HepG2 (cell line): ENCODE data around the gene ZC3H18. TPM values are rescaled to one million over a fixed set of nuclear protein-coding genes. Genes with fewer than 3 reads are reported as not detected.

Experiments used
- DPF2 ChIP-seq: sonication (generic); formaldehyde crosslinking; IDR thresholded peaks from 2 replicates; pipeline ENCODE4 v1.4.0; 2020; ENCODE audit warnings: mild to moderate bottlenecking, low read depth, missing genetic modification reagents, borderline replicate concordance
- FOXP1 ChIP-seq, 2 experiments: fragments of 450-650 bp in 1 of 2; IDR thresholded peaks; 2 replicates each; pipeline ENCODE4 v1.6.1; 2017 to 2018; ENCODE audit warnings: antibody characterized with exemption in 1 of 2
- MAFF ChIP-seq: IDR thresholded peaks from 2 replicates; pipeline ENCODE4 v1.6.1; 2011; ENCODE audit warnings: low read depth, low read length, improper control_type of control experiment
- RELA ChIP-seq: sonication (generic); formaldehyde crosslinking; IDR thresholded peaks from 2 replicates; pipeline ENCODE4 v1.4.0; 2020; ENCODE audit warnings: missing genetic modification reagents
- RORA ChIP-seq: sonication (generic); formaldehyde crosslinking; IDR thresholded peaks from 2 replicates; pipeline ENCODE4 v1.5.0; 2020; ENCODE audit warnings: mild to moderate bottlenecking, missing genetic modification reagents, moderate library complexity
- SIX4 ChIP-seq: sonication (generic); formaldehyde crosslinking; IDR thresholded peaks from 2 replicates; pipeline ENCODE4 v1.4.0; 2020; ENCODE audit warnings: missing genetic modification reagents
- ZBTB7A ChIP-seq: sonication (generic); formaldehyde crosslinking; IDR thresholded peaks from 2 replicates; pipeline ENCODE4 v1.8.0; 2022; ENCODE audit warnings: mild to moderate bottlenecking, missing genetic modification reagents
- ZKSCAN1 ChIP-seq: fragments of 150-350 bp; IDR thresholded peaks from 2 replicates; pipeline ENCODE4 v1.6.1; 2014; ENCODE audit warnings: low read length
- ZNF326 ChIP-seq: sonication (generic); formaldehyde crosslinking; IDR thresholded peaks from 2 replicates; pipeline ENCODE4 v1.4.0; 2020; ENCODE audit warnings: missing genetic modification reagents, borderline replicate concordance
- ZNF441 ChIP-seq: sonication (generic); formaldehyde crosslinking; IDR thresholded peaks from 2 replicates; pipeline ENCODE4 v1.7.0; 2021; ENCODE audit warnings: missing genetic modification reagents, borderline replicate concordance
- ZNF451 ChIP-seq: sonication (generic); formaldehyde crosslinking; IDR thresholded peaks from 2 replicates; pipeline ENCODE4 v1.5.0; 2020; ENCODE audit warnings: mild to moderate bottlenecking, missing genetic modification reagents
- ZNF501 ChIP-seq: sonication (generic); formaldehyde crosslinking; IDR thresholded peaks from 2 replicates; pipeline ENCODE4 v1.5.1; 2020; ENCODE audit warnings: mild to moderate bottlenecking, moderate library complexity, missing genetic modification reagents
- ZNF556 ChIP-seq: sonication (generic); formaldehyde crosslinking; IDR thresholded peaks from 2 replicates; pipeline ENCODE4 v1.4.0; 2020; ENCODE audit warnings: mild to moderate bottlenecking, missing genetic modification reagents, borderline replicate concordance
- ZSCAN20 ChIP-seq: sonication (generic); formaldehyde crosslinking; IDR thresholded peaks from 2 replicates; pipeline ENCODE4 v1.4.0; 2020; ENCODE audit warnings: missing genetic modification reagents, mild to moderate bottlenecking, borderline replicate concordance
- polyA plus RNA-seq, 8 experiments: library from polyadenylated mRNA; depleted of rRNA in 3 of 8; stranded (reverse) in 7 of 8; unstranded in 1 of 8; fragments of >200 nt; fragmentation: Illumina TruSeq in 4 of 8; extraction: Trizol in 4 of 8; gene quantifications; 2 replicates each; pipeline versions ENCODE4 v1.2.1 to v1.2.3, GENCODE V29; 2011 to 2016; ENCODE audit warnings: low read depth in 4 of 8, missing spikeins in 1 of 8, mixed read lengths in 1 of 8; ENCODE audit not compliant: insufficient read depth in 1 of 8
- total RNA-seq, 5 experiments: library from RNA; depleted of rRNA; stranded (reverse); fragments of >200 nt; fragmentation: Illumina TruSeq; extraction: Trizol; gene quantifications; 2 replicates each; pipeline ENCODE4 v1.2.3, GENCODE V29; 2016; ENCODE audit warnings: low read depth in 1 of 5
- TF ChIP-seq, protein P1 (sequence below): sonication (generic); formaldehyde crosslinking; IDR thresholded peaks from 2 replicates; pipeline ENCODE4 v1.5.0; 2020; ENCODE audit warnings: mild to moderate bottlenecking, missing genetic modification reagents, borderline replicate concordance
- TF ChIP-seq, protein P2 (sequence below): sonication (generic); formaldehyde crosslinking; IDR thresholded peaks from 2 replicates; pipeline ENCODE4 v1.4.0; 2020; ENCODE audit warnings: missing genetic modification reagents
- TF ChIP-seq, protein P3 (sequence below): IDR thresholded peaks from 2 replicates; pipeline ENCODE4 v1.6.1; 2018; ENCODE audit warnings: missing genetic modification reagents
- TF ChIP-seq, protein P4 (sequence below): sonication (generic); formaldehyde crosslinking; IDR thresholded peaks from 2 replicates; pipeline ENCODE4 v1.5.1; 2020; ENCODE audit warnings: mild to moderate bottlenecking, missing genetic modification reagents, moderate library complexity

Gene ZC3H18
- total and polyA plus RNA-seq, 2 of the 13 experiments (the other 11 are each of a cell fraction or from before 2014, with no cell fraction given) = 11.2 to 27.4 TPM

DNA sequence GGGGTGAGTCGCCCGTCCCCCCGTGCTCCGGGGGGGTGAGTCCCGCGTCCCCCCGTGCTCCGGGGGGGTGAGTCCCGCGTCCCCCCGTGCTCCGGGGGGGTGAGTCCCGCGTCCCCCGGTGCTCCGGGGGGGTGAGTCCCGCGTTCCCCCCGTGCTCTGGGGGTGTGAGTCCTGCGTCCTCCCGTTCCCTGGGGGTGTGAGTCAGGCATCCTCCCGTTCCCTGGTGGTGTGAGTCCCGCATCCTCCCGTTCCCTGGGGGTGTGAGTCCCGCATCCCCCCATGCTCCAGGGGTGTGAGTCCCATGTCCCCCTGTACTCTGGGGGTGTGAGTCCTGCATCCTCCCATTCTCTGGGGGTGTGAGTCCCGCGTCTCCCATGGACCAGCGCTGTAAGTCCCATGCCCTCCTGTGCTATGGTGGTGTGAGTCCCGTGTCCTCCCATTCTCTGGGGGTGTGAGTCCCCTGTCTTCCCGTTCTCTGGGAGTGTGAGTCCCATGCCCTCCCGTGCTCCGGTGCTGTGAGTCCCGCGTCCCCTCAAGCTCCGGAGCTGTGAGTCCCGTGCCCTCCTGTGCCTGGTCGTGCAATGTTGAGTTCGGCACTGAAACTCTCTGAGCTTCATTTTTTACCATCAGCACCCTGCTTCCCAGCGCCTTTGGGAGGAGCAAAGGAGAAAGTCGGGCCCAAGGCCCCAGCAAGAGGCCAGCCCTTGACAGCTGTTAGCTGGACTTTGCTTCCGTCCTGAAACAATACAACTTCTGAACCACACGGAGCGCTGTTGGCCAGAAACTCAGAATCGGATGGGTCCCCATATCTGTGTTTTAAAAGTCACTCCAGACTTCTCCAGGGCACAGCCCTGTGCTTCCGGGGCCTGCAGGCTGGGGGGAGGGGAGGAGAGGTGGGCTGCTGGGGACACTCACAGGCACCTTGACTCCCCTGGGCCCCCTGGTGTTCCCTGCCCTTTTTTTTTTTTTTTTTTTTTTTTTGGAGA, 11.5 kb upstream of the ZC3H18 start (continued):
- TF ChIP-seq, protein P1, sequence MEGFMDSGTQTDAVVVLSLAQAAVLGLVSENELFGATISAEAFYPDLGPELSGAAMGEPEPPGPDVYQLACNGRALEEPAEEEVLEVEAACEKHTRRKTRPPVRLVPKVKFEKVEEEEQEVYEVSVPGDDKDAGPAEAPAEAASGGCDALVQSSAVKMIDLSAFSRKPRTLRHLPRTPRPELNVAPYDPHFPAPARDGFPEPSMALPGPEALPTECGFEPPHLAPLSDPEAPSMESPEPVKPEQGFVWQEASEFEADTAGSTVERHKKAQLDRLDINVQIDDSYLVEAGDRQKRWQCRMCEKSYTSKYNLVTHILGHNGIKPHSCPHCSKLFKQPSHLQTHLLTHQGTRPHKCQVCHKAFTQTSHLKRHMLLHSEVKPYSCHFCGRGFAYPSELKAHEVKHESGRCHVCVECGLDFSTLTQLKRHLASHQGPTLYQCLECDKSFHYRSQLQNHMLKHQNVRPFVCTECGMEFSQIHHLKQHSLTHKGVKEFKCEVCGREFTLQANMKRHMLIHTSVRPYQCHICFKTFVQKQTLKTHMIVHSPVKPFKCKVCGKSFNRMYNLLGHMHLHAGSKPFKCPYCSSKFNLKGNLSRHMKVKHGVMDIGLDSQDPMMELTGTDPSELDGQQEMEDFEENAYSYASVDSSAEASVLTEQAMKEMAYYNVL (CRISPR knock-in tag) = 0 out of 2 replicates have a peak, but pooled peaks have one; percentile 2
- peak; percentile 58; the same call in 1 of the 2 replicates for TF ChIP-seq ZNF556 (CRISPR knock-in tag)
- TF ChIP-seq DPF2 = peak; percentile 41; the same call in 1 of the 2 replicates
- TF ChIP-seq ZSCAN20 (CRISPR knock-in tag) = no peak
- 0 out of 2 replicates have a peak, but pooled peaks have one; percentile 23 for TF ChIP-seq ZNF501 (CRISPR knock-in tag)
- TF ChIP-seq ZNF451 (CRISPR knock-in tag) = 0 out of 2 replicates have a peak, but pooled peaks have one; percentile 57
- TF ChIP-seq SIX4 (CRISPR knock-in tag) = no peak
- no peak for TF ChIP-seq RELA (CRISPR knock-in tag)
- TF ChIP-seq, protein P2, sequence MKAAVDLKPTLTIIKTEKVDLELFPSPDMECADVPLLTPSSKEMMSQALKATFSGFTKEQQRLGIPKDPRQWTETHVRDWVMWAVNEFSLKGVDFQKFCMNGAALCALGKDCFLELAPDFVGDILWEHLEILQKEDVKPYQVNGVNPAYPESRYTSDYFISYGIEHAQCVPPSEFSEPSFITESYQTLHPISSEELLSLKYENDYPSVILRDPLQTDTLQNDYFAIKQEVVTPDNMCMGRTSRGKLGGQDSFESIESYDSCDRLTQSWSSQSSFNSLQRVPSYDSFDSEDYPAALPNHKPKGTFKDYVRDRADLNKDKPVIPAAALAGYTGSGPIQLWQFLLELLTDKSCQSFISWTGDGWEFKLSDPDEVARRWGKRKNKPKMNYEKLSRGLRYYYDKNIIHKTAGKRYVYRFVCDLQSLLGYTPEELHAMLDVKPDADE (CRISPR knock-in tag) = no peak
- TF ChIP-seq MAFF = no peak
- no peak for TF ChIP-seq FOXP1 (IDR thresholded peaks at IDR 0.05)
- TF ChIP-seq FOXP1 (CRISPR knock-in tag; IDR thresholded peaks at IDR 0.05) = no peak
- TF ChIP-seq ZBTB7A (CRISPR knock-in tag) = no peak
- TF ChIP-seq ZNF326 (CRISPR knock-in tag) = no peak
- TF ChIP-seq ZNF441 (CRISPR knock-in tag) = peak; percentile 88
- TF ChIP-seq, protein P3, sequence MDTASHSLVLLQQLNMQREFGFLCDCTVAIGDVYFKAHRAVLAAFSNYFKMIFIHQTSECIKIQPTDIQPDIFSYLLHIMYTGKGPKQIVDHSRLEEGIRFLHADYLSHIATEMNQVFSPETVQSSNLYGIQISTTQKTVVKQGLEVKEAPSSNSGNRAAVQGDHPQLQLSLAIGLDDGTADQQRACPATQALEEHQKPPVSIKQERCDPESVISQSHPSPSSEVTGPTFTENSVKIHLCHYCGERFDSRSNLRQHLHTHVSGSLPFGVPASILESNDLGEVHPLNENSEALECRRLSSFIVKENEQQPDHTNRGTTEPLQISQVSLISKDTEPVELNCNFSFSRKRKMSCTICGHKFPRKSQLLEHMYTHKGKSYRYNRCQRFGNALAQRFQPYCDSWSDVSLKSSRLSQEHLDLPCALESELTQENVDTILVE (CRISPR knock-in tag) = no peak
- no peak for TF ChIP-seq RORA (CRISPR knock-in tag)
- TF ChIP-seq ZKSCAN1 = no peak
- TF ChIP-seq, protein P4, sequence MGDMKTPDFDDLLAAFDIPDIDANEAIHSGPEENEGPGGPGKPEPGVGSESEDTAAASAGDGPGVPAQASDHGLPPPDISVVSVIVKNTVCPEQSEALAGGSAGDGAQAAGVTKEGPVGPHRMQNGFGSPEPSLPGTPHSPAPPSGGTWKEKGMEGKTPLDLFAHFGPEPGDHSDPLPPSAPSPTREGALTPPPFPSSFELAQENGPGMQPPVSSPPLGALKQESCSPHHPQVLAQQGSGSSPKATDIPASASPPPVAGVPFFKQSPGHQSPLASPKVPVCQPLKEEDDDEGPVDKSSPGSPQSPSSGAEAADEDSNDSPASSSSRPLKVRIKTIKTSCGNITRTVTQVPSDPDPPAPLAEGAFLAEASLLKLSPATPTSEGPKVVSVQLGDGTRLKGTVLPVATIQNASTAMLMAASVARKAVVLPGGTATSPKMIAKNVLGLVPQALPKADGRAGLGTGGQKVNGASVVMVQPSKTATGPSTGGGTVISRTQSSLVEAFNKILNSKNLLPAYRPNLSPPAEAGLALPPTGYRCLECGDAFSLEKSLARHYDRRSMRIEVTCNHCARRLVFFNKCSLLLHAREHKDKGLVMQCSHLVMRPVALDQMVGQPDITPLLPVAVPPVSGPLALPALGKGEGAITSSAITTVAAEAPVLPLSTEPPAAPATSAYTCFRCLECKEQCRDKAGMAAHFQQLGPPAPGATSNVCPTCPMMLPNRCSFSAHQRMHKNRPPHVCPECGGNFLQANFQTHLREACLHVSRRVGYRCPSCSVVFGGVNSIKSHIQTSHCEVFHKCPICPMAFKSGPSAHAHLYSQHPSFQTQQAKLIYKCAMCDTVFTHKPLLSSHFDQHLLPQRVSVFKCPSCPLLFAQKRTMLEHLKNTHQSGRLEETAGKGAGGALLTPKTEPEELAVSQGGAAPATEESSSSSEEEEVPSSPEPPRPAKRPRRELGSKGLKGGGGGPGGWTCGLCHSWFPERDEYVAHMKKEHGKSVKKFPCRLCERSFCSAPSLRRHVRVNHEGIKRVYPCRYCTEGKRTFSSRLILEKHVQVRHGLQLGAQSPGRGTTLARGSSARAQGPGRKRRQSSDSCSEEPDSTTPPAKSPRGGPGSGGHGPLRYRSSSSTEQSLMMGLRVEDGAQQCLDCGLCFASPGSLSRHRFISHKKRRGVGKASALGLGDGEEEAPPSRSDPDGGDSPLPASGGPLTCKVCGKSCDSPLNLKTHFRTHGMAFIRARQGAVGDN = peak; percentile 50; the same call in 1 of the 2 replicates
